Lower leg skin (tissue), 3 donors: ENCODE measurements around the gene ZNF778.

ENCODE experiments used
- CTCF ChIP-seq, 3 donors: fragments of 450-650 bp; IDR thresholded peaks; one replicate each; pipeline ENCODE4 v1.5.1; 2016; ENCODE audit warnings: antibody characterized with exemption in 3 of 3, mild to moderate bottlenecking in 3 of 3, moderate library complexity in 2 of 3
- POLR2A ChIP-seq, 2 donors: fragments of 450-650 bp; IDR thresholded peaks; one replicate each; pipeline ENCODE4 v1.6.1; 2016 to 2017; ENCODE audit warnings: antibody characterized with exemption in 2 of 2, mild to moderate bottlenecking in 1 of 2, moderate library complexity in 1 of 2

GRCh38 chr16:89261691-89262563 lies 44.4 kb downstream of the ZNF778 start:
- TF ChIP-seq CTCF (IDR thresholded peaks at IDR 0.05) (no peak), POLR2A (IDR thresholded peaks at IDR 0.05) (no peak)
